Type B pancreatic cell (in vitro differentiated cells): Measurements from ENCODE around the gene POGLUT3. TPM values are rescaled to one million over a fixed set of nuclear protein-coding genes. Genes with fewer than 3 reads are reported as not detected.
A peak's percentile ranks its signal among the peaks of the same experiment; 100 is the strongest.

Experiments
- DNase-seq: peaks from one replicate; pipeline ENCODE4 v3.0.0; 2021; ENCODE audit warnings: mixed read lengths; ENCODE audit not compliant: unreplicated experiment; ENCODE audit errors: extremely low spot score
- H3K27ac Mint-ChIP-seq: 2 replicates; pipeline ENCODE4 v1.8.0; 2021; ENCODE audit warnings: mild to moderate bottlenecking, mixed read lengths
- H3K27me3 Mint-ChIP-seq: 2 replicates; pipeline ENCODE4 v1.8.0; 2021; ENCODE audit warnings: mixed read lengths
- H3K36me3 Mint-ChIP-seq: 2 replicates; pipeline ENCODE4 v1.8.0; 2021; ENCODE audit warnings: mixed read lengths
- H3K4me1 Mint-ChIP-seq: one replicate; pipeline ENCODE4 v1.8.0; 2021; ENCODE audit warnings: mixed read lengths; ENCODE audit not compliant: unreplicated experiment
- H3K4me3 Mint-ChIP-seq: 2 replicates; pipeline ENCODE4 v1.8.0; 2021; ENCODE audit warnings: mild to moderate bottlenecking, mixed read lengths
- H3K9me3 Mint-ChIP-seq: 2 replicates; pipeline ENCODE4 v1.8.0; 2021; ENCODE audit warnings: mixed read lengths
- total RNA-seq: library from RNA; stranded (reverse); gene quantifications from 2 replicates; pipeline ENCODE4 v1.2.1, GENCODE V29; 2021; ENCODE audit warnings: low replicate concordance
- TF ChIP-seq, protein P1 (sequence below): fragments of 200-600 bp; sonication (generic); conservative IDR thresholded peaks from 2 replicates; pipeline ENCODE4 v1.5.0; 2021; ENCODE audit warnings: antibody characterized with exemption, mild to moderate bottlenecking

Gene POGLUT3
- total RNA-seq, 1 donor from 2014 or later, result 23.8 TPM

DNA sequence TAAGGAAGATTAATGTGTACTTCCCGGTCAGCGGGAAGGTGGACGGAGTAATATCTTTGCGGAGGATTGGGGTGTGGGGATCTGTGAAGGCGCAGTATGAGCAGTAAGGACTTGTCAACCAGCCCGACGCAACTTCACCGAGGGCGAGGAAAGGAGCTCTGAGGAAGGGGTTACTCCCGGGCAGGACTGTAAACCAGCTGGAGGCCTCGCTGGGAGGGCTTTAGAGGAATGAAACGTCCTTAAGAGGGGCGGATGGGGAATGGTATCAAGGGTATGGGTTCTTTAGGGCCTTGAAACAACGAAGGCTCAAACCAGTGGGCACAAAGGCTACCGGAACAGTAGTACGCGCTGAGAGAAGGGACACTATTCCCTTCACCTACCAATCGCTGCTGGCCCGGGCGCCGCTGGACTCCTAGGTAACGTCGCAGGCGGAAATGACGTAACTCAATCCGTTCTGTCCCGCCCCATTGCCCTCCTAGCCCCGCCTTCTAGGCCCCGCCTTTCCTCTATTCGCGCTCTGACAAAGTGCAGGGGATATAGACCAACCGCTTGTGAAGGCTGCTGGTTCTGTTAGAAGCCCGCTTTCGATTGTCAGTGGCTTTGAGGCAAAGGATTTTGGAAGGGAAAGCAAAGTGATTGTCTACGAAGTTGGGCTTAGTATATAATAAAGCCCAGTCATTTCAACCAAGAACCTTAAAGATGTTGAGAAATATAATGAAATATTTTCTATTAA is 30.9 kb downstream of the POGLUT3 start, which contains the start of gene C11orf65:
Gene C11orf65 (minus strand): TSS at position 439 of the 733 bp plus-strand sequence. CDS start 5,970 bp downstream, outside the sequence.
- peak; percentile 93 for DNase-seq
- no peaks in the 10 kb centered on the region for H3K27me3 Mint-ChIP-seq
- TF ChIP-seq, protein P1, sequence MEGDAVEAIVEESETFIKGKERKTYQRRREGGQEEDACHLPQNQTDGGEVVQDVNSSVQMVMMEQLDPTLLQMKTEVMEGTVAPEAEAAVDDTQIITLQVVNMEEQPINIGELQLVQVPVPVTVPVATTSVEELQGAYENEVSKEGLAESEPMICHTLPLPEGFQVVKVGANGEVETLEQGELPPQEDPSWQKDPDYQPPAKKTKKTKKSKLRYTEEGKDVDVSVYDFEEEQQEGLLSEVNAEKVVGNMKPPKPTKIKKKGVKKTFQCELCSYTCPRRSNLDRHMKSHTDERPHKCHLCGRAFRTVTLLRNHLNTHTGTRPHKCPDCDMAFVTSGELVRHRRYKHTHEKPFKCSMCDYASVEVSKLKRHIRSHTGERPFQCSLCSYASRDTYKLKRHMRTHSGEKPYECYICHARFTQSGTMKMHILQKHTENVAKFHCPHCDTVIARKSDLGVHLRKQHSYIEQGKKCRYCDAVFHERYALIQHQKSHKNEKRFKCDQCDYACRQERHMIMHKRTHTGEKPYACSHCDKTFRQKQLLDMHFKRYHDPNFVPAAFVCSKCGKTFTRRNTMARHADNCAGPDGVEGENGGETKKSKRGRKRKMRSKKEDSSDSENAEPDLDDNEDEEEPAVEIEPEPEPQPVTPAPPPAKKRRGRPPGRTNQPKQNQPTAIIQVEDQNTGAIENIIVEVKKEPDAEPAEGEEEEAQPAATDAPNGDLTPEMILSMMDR, result no peak
- H3K4me3 Mint-ChIP-seq, result peak within 1 kb of the TSS; percentile 99
- H3K4me1 Mint-ChIP-seq, result peaks cover 4% of the 10 kb centered on the region
- peak within 1 kb of the TSS; percentile 100 for H3K27ac Mint-ChIP-seq
- H3K9me3 Mint-ChIP-seq, result no peaks in the 10 kb centered on the region
- H3K36me3 Mint-ChIP-seq, result no peaks in the 10 kb centered on the region

DNA sequence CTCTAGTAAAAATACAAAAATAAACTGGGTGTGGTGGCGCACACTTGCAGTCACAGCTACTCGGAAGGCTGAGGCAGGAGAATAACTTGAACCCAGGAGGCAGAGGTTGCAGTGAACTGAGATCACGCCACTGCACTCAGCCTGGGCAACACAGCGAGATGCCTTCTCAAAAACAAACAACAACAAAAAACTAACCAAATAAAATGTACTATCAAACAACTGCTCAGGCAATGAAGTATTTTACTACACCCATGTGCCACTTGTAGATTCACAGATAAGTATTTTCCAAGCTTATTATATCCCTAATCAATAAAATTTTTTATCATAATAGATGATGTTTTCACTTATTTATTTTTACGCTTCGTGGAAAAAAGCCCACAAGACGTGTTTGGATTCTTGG is 31.8 kb downstream of the POGLUT3 start:
- no peaks in the 10 kb centered on the region for H3K36me3 Mint-ChIP-seq
- no peaks in the 10 kb centered on the region for H3K9me3 Mint-ChIP-seq
- no peaks in the 10 kb centered on the region for H3K27me3 Mint-ChIP-seq
- TF ChIP-seq, protein P1, result no peak
- peak overlapping the region; percentile 100 for H3K27ac Mint-ChIP-seq
- H3K4me3 Mint-ChIP-seq, result peak overlapping the region; percentile 99
- no peak for DNase-seq
- peaks cover 4% of the 10 kb centered on the region for H3K4me1 Mint-ChIP-seq

DNA sequence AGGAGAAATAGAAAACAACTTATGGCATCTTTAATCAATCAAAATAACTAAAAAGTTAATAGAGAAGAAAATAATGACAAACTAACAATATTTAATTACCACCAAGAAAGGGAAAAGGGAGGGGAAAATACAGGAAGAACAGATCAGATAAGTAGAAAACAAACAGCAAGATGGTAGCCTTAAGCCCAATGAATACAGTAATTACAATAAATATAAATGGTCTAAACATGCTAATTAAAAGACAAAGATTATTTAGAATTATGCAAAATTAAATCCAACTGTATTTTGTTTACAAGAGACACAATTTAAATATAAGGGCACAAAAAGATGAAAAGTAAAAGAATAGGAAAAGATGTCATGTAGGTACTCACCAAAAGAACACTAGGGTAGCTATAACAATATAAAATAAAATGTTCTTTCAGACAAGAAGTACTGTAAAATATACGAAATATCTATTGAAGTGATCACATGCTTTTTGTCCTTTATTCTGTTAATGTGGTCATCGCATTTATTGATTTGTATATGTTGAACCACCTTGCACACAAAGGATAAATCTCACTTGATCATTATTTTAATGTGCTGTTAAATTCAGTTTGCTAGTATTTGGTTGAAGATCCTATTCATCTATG is 44.9 kb downstream of the POGLUT3 start:
- Mint-ChIP-seq H3K27me3 (no peaks in the 10 kb centered on the region), H3K9me3 (peaks cover 11% of the 10 kb centered on the region), H3K4me1 (no peaks in the 10 kb centered on the region), H3K36me3 (no peaks in the 10 kb centered on the region), H3K27ac (no peak overlapping the region), H3K4me3 (no peak overlapping the region)
- no peak for DNase-seq
- TF ChIP-seq, protein P1, result no peak

Other genes with a start within 250 kb of the POGLUT3 start
- 0.70 and 1.0 TPM in 2 replicates for gene C11orf65, start 30.9 kb downstream of the POGLUT3 start, total RNA-seq
- 15.2 and 37.4 TPM in 2 replicates for gene EXPH5, start 95.4 kb upstream of the POGLUT3 start, total RNA-seq
- gene DDX10, start 166.7 kb upstream of the POGLUT3 start, total RNA-seq, result 26.3 and 34.7 TPM in 2 replicates